ENCODE data around the gene DCAF4.

DNA sequence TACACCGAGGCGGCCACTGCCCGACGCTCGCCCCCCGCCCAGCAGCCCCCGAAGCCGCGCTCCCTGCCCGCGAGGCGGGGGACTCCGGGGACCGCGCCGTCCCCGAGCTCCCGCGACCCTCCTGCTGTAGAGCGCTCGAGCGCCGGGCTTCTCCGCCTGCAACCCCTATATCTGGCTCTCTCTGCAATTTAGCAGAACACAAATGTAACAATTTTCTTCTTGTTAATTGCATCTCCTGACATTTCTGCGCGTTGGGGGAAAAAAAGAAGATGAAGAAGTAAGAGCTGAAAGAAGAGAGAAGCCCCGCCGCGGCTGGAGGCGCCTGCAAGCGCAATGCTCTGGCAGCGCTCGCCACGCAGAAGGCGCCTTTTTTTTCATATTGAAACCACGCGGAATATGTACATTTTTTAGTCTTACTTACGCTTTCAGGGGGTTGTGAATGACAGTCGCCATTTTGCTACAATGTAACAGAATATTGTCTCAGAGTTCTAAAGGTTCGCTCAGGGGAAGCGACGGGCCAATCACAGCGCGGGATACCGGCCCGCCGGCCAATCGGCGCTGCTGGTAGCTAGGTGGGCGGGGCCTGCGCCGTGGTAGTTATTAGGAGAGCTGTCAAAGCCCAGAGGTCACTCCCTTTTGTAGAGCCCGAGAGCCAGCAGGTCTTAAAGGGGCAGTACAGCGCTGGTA, 32.5 kb upstream of the DCAF4 start, which contains the start of gene DPF3:
- TF ChIP-seq, protein P1, sequence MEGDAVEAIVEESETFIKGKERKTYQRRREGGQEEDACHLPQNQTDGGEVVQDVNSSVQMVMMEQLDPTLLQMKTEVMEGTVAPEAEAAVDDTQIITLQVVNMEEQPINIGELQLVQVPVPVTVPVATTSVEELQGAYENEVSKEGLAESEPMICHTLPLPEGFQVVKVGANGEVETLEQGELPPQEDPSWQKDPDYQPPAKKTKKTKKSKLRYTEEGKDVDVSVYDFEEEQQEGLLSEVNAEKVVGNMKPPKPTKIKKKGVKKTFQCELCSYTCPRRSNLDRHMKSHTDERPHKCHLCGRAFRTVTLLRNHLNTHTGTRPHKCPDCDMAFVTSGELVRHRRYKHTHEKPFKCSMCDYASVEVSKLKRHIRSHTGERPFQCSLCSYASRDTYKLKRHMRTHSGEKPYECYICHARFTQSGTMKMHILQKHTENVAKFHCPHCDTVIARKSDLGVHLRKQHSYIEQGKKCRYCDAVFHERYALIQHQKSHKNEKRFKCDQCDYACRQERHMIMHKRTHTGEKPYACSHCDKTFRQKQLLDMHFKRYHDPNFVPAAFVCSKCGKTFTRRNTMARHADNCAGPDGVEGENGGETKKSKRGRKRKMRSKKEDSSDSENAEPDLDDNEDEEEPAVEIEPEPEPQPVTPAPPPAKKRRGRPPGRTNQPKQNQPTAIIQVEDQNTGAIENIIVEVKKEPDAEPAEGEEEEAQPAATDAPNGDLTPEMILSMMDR (IDR thresholded peaks at IDR 0.05): no peak
- no peak for TF ChIP-seq POLR2A (IDR thresholded peaks at IDR 0.05)

Measured in testis (tissue), 2 donors.